K562 (cell line): ENCODE data around the gene SLC27A4. TPM values are rescaled to one million over a fixed set of nuclear protein-coding genes. Genes with fewer than 3 reads are reported as not detected.

Experiments
- CHD1 ChIP-seq: fragments of 200-600 bp; sonication (generic); IDR thresholded peaks from one replicate; pipeline ENCODE4 v1.6.1; 2012; ENCODE audit warnings: mild to moderate bottlenecking, moderate library complexity, low read length, inconsistent platforms
- MYC ChIP-seq, 2 experiments: fragments of 250-450 bp in 1 of 2; sonication (Bioruptor Pico) in 1 of 2; IDR thresholded peaks; 2 replicates each; pipeline versions ENCODE4 v1.5.1 to v1.6.1; 2012 to 2021; ENCODE audit warnings: low read depth in 2 of 2, borderline replicate concordance in 1 of 2, improper control_type of control experiment in 1 of 2, low read length in 1 of 2, mild to moderate bottlenecking in 1 of 2, moderate library complexity in 1 of 2
- SP2 ChIP-seq: IDR thresholded peaks from 2 replicates; pipeline ENCODE4 v1.6.1; 2011; ENCODE audit warnings: mild to moderate bottlenecking, low read depth, low read length, moderate library complexity; ENCODE audit not compliant: poor library complexity, severe bottlenecking; ENCODE audit errors: extremely low read depth
- THRA ChIP-seq: fragments of 450-650 bp; IDR thresholded peaks from 2 replicates; pipeline ENCODE4 v1.6.1; 2017; ENCODE audit warnings: mild to moderate bottlenecking, moderate library complexity
- ZBTB40 ChIP-seq, 2 experiments: fragments of 450-650 bp in 1 of 2; sonication (generic) in 1 of 2; formaldehyde crosslinking in 1 of 2; IDR thresholded peaks; 2 replicates each; pipeline versions ENCODE4 v1.7.1 to v1.9.0; 2016 to 2022; ENCODE audit warnings: inconsistent platforms in 1 of 2, mild to moderate bottlenecking in 1 of 2, missing genetic modification reagents in 1 of 2
- polyA plus RNA-seq, 8 experiments: library from polyadenylated mRNA; depleted of rRNA in 4 of 8; stranded (reverse) in 5 of 8; unstranded in 3 of 8; fragments of >200 nt; fragmentation: Nextera tagmentation in 2 of 8; fragmentation: Illumina TruSeq in 1 of 8; extraction: Ambion mirVana in 2 of 8; extraction: Trizol in 1 of 8; gene quantifications; 2 replicates each; pipeline versions ENCODE4 v1.2.1 to v1.2.3, GENCODE V29; 2011 to 2014; ENCODE audit warnings: inconsistent platforms in 1 of 8, missing spikeins in 1 of 8
- total RNA-seq, 7 experiments: library from RNA; depleted of rRNA in 6 of 7; stranded (reverse); fragments of >200 nt in 6 of 7; fragmentation: Illumina TruSeq in 2 of 7; extraction: Trizol in 2 of 7; gene quantifications; 2 replicates each; pipeline versions ENCODE4 v1.2.1 to v1.2.3, GENCODE V29; 2011 to 2021; ENCODE audit warnings: low replicate concordance in 1 of 7

The SLC27A4 gene
- total and polyA plus RNA-seq, 9 of the 15 experiments (the other 6 are each of a cell fraction or from before 2014, with no cell fraction given) = 0.25 to 35.7 (median 14.0) TPM

- TF ChIP-seq ZBTB40 (IDR thresholded peaks at IDR 0.05) (no peak; the same call in 1 of the 2 replicates), ZBTB40 (CRISPR knock-in tag; IDR thresholded peaks at IDR 0.05) (no peak), THRA (no peak), SP2 (peak; percentile 5), CHD1 (peak; percentile 70), MYC (IDR thresholded peaks at IDR 0.05; ENCODE audit: low read depth, low read length) (no peak), MYC (CRISPR knock-in tag; IDR thresholded peaks at IDR 0.05; ENCODE audit: borderline replicate concordance, low read depth) (peak; percentile 80)
These were observed 536 bp downstream of the SLC27A4 start (continued) for GRCh38 chr9:128340691-128341434.
